WERI-Rb-1 (cell line): Measurements from ENCODE around the gene TULP4.

Experiments
- DNase-seq: peaks from one replicate; pipeline ENCODE4 v3.0.0-alpha.2; 2020
- H3K27ac ChIP-seq: fragments of 250-450 bp; sonication (Bioruptor Pico); 2 replicates; pipeline ENCODE4 v1.5.1; 2020; ENCODE audit warnings: mild to moderate bottlenecking, moderate library complexity
- H3K27me3 ChIP-seq: fragments of 250-450 bp; sonication (Bioruptor Pico); 2 replicates; pipeline ENCODE4 v1.5.1; 2021; ENCODE audit warnings: mild to moderate bottlenecking, low read depth, moderate library complexity; ENCODE audit not compliant: insufficient read depth, severe bottlenecking
- H3K36me3 ChIP-seq: fragments of 250-450 bp; sonication (Bioruptor Pico); 2 replicates; pipeline ENCODE4 v1.5.1; 2020; ENCODE audit warnings: mild to moderate bottlenecking, moderate library complexity
- H3K4me3 ChIP-seq: 2 replicates; pipeline ENCODE4 v1.5.1; 2011; ENCODE audit warnings: low read depth, mild to moderate bottlenecking, control low read depth, low read length
- H3K9me3 ChIP-seq: fragments of 250-450 bp; sonication (Bioruptor Pico); 2 replicates; pipeline ENCODE4 v1.5.1; 2021; ENCODE audit warnings: mild to moderate bottlenecking, moderate library complexity; ENCODE audit not compliant: severe bottlenecking
- TF ChIP-seq, protein P1 (sequence below): IDR thresholded peaks from 2 replicates; pipeline ENCODE4 v1.5.1; 2011; ENCODE audit warnings: low read depth, mild to moderate bottlenecking, control low read depth, inconsistent platforms, low read length

The TULP4 gene

DNA sequence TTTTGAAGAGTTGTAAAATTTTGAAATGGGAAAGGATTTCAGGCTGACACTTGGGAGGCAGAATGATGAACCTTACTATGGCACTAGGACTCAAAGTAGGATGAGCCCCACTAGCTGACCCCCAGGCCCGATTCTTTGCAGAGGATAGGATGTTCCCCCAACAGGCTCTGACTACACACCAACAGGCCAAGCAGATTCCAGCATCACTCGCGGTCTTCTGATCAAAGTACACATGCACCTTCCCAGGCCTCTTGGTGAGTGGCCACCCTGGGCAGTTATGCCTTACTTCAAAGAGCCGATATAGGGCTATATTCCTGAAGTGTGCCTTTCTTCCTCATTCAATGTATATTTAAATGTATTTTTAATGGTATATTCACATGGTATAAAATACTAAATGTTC, 130.0 kb downstream of the TULP4 start:
- Histone ChIP-seq H3K4me3 (no peak overlapping the region), H3K9me3 (no peaks in the 10 kb centered on the region), H3K27ac (no peak overlapping the region), H3K36me3 (peaks cover 33% of the 10 kb centered on the region), H3K27me3 (no peaks in the 10 kb centered on the region)
- TF ChIP-seq, protein P1, sequence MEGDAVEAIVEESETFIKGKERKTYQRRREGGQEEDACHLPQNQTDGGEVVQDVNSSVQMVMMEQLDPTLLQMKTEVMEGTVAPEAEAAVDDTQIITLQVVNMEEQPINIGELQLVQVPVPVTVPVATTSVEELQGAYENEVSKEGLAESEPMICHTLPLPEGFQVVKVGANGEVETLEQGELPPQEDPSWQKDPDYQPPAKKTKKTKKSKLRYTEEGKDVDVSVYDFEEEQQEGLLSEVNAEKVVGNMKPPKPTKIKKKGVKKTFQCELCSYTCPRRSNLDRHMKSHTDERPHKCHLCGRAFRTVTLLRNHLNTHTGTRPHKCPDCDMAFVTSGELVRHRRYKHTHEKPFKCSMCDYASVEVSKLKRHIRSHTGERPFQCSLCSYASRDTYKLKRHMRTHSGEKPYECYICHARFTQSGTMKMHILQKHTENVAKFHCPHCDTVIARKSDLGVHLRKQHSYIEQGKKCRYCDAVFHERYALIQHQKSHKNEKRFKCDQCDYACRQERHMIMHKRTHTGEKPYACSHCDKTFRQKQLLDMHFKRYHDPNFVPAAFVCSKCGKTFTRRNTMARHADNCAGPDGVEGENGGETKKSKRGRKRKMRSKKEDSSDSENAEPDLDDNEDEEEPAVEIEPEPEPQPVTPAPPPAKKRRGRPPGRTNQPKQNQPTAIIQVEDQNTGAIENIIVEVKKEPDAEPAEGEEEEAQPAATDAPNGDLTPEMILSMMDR: no peak
- no peak for DNase-seq

DNA sequence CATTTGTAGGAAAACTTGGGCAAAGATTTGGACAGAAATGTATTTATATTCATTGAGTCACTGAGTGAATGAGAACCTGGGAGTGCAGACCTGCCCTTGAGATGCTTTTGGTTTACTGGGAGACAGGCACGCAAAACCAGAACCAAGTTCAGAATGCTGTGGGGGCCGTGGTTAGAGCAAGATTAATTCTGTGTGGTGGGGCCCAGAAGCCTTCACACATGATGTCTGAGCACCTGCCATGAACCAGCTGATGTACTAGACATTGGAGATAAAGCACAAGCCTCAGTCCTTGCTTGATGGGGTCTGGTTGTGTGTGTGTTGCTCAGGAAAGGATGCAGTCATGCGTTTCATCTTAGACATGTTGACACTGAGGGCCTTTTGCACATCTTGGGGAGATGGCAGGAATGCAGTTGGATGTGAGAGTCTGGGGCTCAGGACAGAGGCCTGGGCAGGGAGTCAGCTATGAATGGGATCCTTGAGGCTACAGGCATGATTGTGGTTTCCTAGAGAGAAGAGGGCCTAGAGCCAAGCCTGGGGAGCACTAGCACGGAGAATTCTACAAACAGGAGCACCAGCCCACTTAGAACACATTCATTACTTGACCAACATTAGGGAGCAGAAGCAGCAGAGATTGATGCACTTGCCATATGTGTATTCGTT, 133.3 kb downstream of the TULP4 start:
- Histone ChIP-seq H3K4me3 (no peak overlapping the region), H3K27me3 (no peaks in the 10 kb centered on the region), H3K9me3 (no peaks in the 10 kb centered on the region), H3K36me3 (peaks cover 32% of the 10 kb centered on the region), H3K27ac (no peak overlapping the region)
- DNase-seq: no peak
- TF ChIP-seq, protein P1: no peak

DNA sequence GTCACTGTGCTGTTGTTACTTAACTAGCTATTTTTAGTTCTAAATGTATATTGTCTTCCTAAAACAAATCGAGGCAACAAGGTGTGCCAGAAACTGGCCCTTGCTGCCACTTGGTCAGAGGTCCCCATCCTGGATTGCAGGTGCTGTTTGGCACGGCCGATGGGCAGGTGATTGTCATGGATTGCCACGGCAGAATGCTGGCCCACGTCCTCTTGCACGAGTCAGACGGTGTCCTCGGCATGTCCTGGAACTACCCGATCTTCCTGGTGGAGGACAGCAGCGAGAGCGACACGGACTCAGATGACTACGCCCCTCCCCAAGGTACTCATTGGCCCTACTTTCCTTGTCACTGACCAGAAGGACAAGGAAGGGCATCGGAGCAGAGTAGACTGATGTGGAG, 136.6 kb downstream of the TULP4 start:
- H3K27ac ChIP-seq: no peak overlapping the region
- no peak overlapping the region for H3K4me3 ChIP-seq
- no peaks in the 10 kb centered on the region for H3K9me3 ChIP-seq
- no peaks in the 10 kb centered on the region for H3K27me3 ChIP-seq
- no peak for DNase-seq
- TF ChIP-seq, protein P1: no peak
- peaks cover 36% of the 10 kb centered on the region for H3K36me3 ChIP-seq

DNA sequence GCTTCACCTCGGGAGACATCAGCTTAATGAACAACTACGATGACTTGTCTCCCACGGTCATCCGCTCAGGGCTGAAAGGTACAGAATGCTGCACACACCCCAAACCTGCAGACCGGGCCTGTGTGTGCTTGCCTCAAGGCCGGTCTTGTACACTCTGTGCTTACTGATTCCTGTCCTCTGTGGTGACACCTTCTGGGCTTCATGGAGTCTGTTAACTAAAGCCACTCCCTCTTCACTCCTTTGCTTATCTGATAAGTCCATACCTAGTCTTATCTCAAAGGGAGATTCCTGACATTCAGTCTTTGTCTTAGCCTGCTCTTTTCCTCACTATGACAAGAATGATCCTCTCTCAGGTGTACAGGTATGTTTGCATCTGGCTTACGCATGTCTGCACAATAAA, 139.9 kb downstream of the TULP4 start:
- no peak overlapping the region for H3K27ac ChIP-seq
- no peaks in the 10 kb centered on the region for H3K27me3 ChIP-seq
- TF ChIP-seq, protein P1: no peak
- no peaks in the 10 kb centered on the region for H3K9me3 ChIP-seq
- no peak for DNase-seq
- H3K4me3 ChIP-seq: no peak overlapping the region
- peaks cover 39% of the 10 kb centered on the region for H3K36me3 ChIP-seq

DNA sequence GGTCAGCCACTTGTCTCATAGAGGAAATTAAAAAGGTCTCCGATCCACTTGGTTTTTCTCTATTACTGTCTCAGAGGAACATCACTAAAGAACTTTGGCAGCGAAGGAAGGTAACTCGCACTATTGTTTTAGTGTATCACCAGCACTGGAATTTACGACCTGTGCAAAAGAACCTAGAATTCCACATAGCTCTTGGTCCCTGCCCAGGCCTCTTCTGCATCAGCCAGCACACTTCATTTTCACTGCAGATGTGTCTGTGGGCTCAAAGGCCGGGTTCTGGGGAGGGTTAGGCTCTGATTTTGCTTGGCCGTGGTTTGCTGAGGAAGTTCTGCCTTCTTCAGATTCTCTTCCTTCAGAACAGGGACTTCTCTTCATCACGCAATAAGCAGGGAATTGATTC, 144.9 kb downstream of the TULP4 start:
- H3K27ac ChIP-seq: no peak overlapping the region
- no peak for DNase-seq
- TF ChIP-seq, protein P1: no peak
- H3K9me3 ChIP-seq: no peaks in the 10 kb centered on the region
- no peaks in the 10 kb centered on the region for H3K27me3 ChIP-seq
- H3K36me3 ChIP-seq: peaks cover 52% of the 10 kb centered on the region
- H3K4me3 ChIP-seq: no peak overlapping the region

DNA sequence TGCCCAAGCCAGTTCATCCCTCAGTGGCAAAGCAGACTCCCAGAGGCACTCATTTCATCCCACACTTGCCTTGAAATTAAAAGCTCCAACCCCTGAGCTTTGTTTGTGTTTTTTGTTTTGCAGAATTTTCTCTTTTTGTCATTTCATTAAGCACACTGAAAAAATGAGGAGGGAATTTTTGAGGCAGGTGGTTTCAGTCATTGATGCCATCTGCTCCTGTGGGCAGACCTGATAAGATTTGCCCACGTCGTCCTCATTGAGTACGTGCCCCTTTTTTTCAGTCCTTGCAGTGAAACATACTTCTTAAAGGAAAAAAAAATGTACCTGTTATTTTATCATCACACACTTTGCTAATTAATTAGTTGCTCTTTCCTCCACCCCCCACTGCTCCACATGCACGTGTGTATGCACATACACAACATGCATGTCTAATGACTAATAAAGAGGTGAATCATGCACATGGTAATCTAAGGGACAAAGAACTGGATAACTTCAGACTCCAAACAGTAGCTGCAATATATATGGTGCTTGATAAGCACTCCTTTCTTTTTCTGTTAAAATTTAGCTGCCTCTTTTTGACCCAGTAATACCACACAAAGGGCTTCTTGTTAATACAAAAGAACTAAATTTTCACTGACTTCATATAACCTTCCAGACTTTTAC, 145.5 kb downstream of the TULP4 start:
- Histone ChIP-seq H3K4me3 (no peak overlapping the region), H3K27ac (no peak overlapping the region), H3K9me3 (no peaks in the 10 kb centered on the region), H3K36me3 (peaks cover 46% of the 10 kb centered on the region), H3K27me3 (no peaks in the 10 kb centered on the region)
- no peak for DNase-seq
- TF ChIP-seq, protein P1: no peak
